Fibroblast of pulmonary artery (primary cell): ENCODE measurements around the gene FAM135A.
A peak's percentile ranks its signal among the peaks of the same experiment; 100 is the strongest.
"Not testable (repeated sequence)": the region's sequence is repeated elsewhere in the genome, so short reads cannot be mapped to it uniquely, and the experiment has no call there.

Source experiments
- DNase-seq: peaks from one replicate; pipeline ENCODE4 v3.0.0-alpha.2; 2010; ENCODE audit warnings: low read depth
- H3K4me3 ChIP-seq: replicated peaks from 2 replicates; pipeline ENCODE4 v1.5.1; 2011; ENCODE audit warnings: low read depth, mild to moderate bottlenecking, control low read depth, low read length, moderate library complexity
- CTCF ChIP-seq: IDR thresholded peaks from 2 replicates; pipeline ENCODE4 v1.5.1; 2011; ENCODE audit warnings: mild to moderate bottlenecking, control low read depth, low read length, inconsistent platforms; ENCODE audit errors: missing control alignments

Gene FAM135A

GRCh38 chr6:70459235-70459634 lies 45.9 kb downstream of the FAM135A start:
- no peak for DNase-seq
- no peak overlapping the region for H3K4me3 ChIP-seq
- TF ChIP-seq CTCF, result no peak

- H3K4me3 ChIP-seq, DNase-seq: not testable (repeated sequence)
These were observed 46.4 kb downstream of the FAM135A start for GRCh38 chr6:70459699-70460098.

GRCh38 chr6:70470016-70470415 lies 56.7 kb downstream of the FAM135A start:
- no peak for TF ChIP-seq CTCF
- no peak overlapping the region for H3K4me3 ChIP-seq
- DNase-seq, result no peak

- DNase-seq, H3K4me3 ChIP-seq: not testable (repeated sequence)
These were observed 57.2 kb downstream of the FAM135A start for GRCh38 chr6:70470510-70470909.

- H3K4me3 ChIP-seq, result no peak overlapping the region
- no peak for TF ChIP-seq CTCF
- no peak for DNase-seq
These were observed 61.4 kb downstream of the FAM135A start for GRCh38 chr6:70474751-70475150.

- no peak overlapping the region for H3K4me3 ChIP-seq
- DNase-seq, result peak; percentile 61
- TF ChIP-seq CTCF, result no peak
These were observed 65.9 kb downstream of the FAM135A start for GRCh38 chr6:70479236-70479635.

GRCh38 chr6:70486638-70487037 lies 73.3 kb downstream of the FAM135A start:
- not testable (repeated sequence) for DNase-seq, H3K4me3 ChIP-seq

GRCh38 chr6:70489364-70489763 lies 76.1 kb downstream of the FAM135A start:
- TF ChIP-seq CTCF, result no peak
- no peak for DNase-seq
- H3K4me3 ChIP-seq, result no peak overlapping the region

GRCh38 chr6:70494833-70495232 lies 81.5 kb downstream of the FAM135A start:
- H3K4me3 ChIP-seq, result no peak overlapping the region
- TF ChIP-seq CTCF, result no peak
- no peak for DNase-seq

GRCh38 chr6:70495790-70496189 lies 82.5 kb downstream of the FAM135A start:
- not testable (repeated sequence) for DNase-seq, H3K4me3 ChIP-seq
